ENCODE results near the gene SMIM38.

The SMIM38 gene

DNA sequence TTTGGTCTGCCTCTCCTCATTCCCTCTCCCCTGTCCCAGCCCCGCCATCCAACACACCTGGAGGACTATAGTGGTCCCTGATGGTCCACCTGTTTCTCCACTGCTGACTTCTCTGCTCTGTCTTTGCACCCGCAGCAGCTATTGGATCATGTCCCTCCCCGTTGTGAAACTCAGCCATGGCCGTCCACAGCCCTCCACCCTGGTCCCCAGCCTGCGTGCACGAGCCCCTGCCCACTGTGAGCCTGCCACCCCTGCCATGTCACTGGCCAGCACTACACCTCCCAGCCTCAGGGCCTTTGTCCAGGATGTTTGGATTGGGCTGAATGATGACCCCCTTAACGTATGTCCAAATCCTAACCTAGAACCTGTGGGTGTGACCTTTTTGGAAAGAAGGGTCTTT, 47.7 kb upstream of the SMIM38 start:
- Histone ChIP-seq H3K27me3 (ENCODE audit: insufficient read depth, low read length, poor library complexity) (no peaks in the 10 kb centered on the region), H3K36me3 (ENCODE audit: insufficient read depth, low read length) (no peaks in the 10 kb centered on the region), H3K4me3 (ENCODE audit: low read depth in 1 of 2, low read length in 2 of 2) (no peak overlapping the region), H3K9me3 (ENCODE audit: insufficient read depth, low read length, severe bottlenecking) (no peaks in the 10 kb centered on the region), H3K9ac (ENCODE audit: low read depth, low read length) (no peak overlapping the region), H4K20me1 (ENCODE audit: insufficient read depth, low read length) (peaks cover 5% of the 10 kb centered on the region), H3K79me2 (ENCODE audit: insufficient read depth, low read length) (no peaks in the 10 kb centered on the region), H2AFZ (ENCODE audit: low read depth, low read length) (no peak overlapping the region), H3K27ac (ENCODE audit: low read length) (no peak overlapping the region), H3K4me1 (ENCODE audit: insufficient read depth, low read length) (no peaks in the 10 kb centered on the region), H3K4me2 (ENCODE audit: insufficient read depth, low read length) (no peak overlapping the region)
- DNase-seq: no peak
- no peak for TF ChIP-seq EZH2 (IDR thresholded peaks at IDR 0.05; ENCODE audit: borderline replicate concordance, low read depth, low read length, severe bottlenecking)
- TF ChIP-seq, protein P1, sequence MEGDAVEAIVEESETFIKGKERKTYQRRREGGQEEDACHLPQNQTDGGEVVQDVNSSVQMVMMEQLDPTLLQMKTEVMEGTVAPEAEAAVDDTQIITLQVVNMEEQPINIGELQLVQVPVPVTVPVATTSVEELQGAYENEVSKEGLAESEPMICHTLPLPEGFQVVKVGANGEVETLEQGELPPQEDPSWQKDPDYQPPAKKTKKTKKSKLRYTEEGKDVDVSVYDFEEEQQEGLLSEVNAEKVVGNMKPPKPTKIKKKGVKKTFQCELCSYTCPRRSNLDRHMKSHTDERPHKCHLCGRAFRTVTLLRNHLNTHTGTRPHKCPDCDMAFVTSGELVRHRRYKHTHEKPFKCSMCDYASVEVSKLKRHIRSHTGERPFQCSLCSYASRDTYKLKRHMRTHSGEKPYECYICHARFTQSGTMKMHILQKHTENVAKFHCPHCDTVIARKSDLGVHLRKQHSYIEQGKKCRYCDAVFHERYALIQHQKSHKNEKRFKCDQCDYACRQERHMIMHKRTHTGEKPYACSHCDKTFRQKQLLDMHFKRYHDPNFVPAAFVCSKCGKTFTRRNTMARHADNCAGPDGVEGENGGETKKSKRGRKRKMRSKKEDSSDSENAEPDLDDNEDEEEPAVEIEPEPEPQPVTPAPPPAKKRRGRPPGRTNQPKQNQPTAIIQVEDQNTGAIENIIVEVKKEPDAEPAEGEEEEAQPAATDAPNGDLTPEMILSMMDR (IDR thresholded peaks at IDR 0.05; ENCODE audit: borderline replicate concordance, extremely low read depth, low read length, poor library complexity, severe bottlenecking): no peak
- no peak for ATAC-seq (ENCODE audit: insufficient read depth, low read depth)

DNA sequence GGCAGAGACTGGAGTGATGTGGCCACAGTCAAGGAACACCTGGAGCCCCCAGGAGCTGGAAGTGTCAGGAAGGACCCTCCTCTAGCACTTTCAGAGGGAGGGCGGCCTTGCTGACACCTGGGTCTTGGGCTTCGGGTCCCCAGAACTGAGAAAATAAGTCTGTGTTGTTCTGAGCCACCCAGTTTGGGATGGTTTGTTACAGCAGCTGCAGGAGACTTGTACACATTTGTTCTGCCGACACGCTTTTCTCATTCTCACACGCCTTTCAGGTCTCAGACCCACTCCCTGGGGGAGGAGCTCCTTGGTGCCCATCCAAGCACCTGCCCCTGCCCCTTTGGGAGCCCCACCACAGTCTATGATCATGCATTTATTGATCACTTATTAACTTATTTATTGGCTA, 47.2 kb upstream of the SMIM38 start:
- H3K27me3 ChIP-seq (ENCODE audit: insufficient read depth, low read length, poor library complexity): no peaks in the 10 kb centered on the region
- no peaks in the 10 kb centered on the region for H3K4me1 ChIP-seq (ENCODE audit: insufficient read depth, low read length)
- H2AFZ ChIP-seq (ENCODE audit: low read depth, low read length): no peak overlapping the region
- no peak overlapping the region for H3K27ac ChIP-seq (ENCODE audit: low read length)
- TF ChIP-seq, protein P1 (IDR thresholded peaks at IDR 0.05; ENCODE audit: borderline replicate concordance, extremely low read depth, low read length, poor library complexity, severe bottlenecking): no peak
- TF ChIP-seq EZH2 (IDR thresholded peaks at IDR 0.05; ENCODE audit: borderline replicate concordance, low read depth, low read length, severe bottlenecking): no peak
- H3K4me3 ChIP-seq (ENCODE audit: low read depth in 1 of 2, low read length in 2 of 2): no peak overlapping the region
- ATAC-seq (ENCODE audit: insufficient read depth, low read depth) (no peak), DNase-seq (no peak)
- H3K9me3 ChIP-seq (ENCODE audit: insufficient read depth, low read length, severe bottlenecking): no peaks in the 10 kb centered on the region
- H3K79me2 ChIP-seq (ENCODE audit: insufficient read depth, low read length): no peaks in the 10 kb centered on the region
- no peak overlapping the region for H3K4me2 ChIP-seq (ENCODE audit: insufficient read depth, low read length)
- H4K20me1 ChIP-seq (ENCODE audit: insufficient read depth, low read length): peaks cover 5% of the 10 kb centered on the region
- H3K36me3 ChIP-seq (ENCODE audit: insufficient read depth, low read length): no peaks in the 10 kb centered on the region
- no peak overlapping the region for H3K9ac ChIP-seq (ENCODE audit: low read depth, low read length)

DNA sequence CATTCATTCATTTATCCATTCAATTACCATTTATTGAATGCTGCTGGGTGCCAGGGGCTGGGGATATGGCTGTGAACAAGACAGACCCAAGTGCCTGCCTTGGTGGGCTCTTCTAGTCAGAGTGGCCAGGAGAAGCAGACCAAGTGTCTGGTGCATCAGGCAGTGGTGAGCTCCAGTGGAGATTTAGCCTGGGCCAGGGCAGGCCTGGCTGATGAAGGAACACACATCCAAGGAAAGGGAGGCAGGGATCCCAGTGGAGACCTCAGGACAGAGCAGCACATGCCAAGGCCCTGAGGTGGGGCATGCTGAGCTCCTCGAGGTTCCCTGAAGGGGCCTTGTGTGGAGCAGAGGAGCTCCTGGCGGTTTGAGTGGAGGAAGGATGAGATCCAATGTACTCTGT, 46.6 kb upstream of the SMIM38 start:
- Histone ChIP-seq H3K9me3 (ENCODE audit: insufficient read depth, low read length, severe bottlenecking) (no peaks in the 10 kb centered on the region), H3K36me3 (ENCODE audit: insufficient read depth, low read length) (no peaks in the 10 kb centered on the region), H4K20me1 (ENCODE audit: insufficient read depth, low read length) (peaks cover 5% of the 10 kb centered on the region), H3K27ac (ENCODE audit: low read length) (no peak overlapping the region), H3K9ac (ENCODE audit: low read depth, low read length) (no peak overlapping the region), H3K4me2 (ENCODE audit: insufficient read depth, low read length) (no peak overlapping the region), H3K4me1 (ENCODE audit: insufficient read depth, low read length) (no peaks in the 10 kb centered on the region), H3K27me3 (ENCODE audit: insufficient read depth, low read length, poor library complexity) (no peaks in the 10 kb centered on the region), H3K4me3 (ENCODE audit: low read depth in 1 of 2, low read length in 2 of 2) (no peak overlapping the region), H2AFZ (ENCODE audit: low read depth, low read length) (no peak overlapping the region), H3K79me2 (ENCODE audit: insufficient read depth, low read length) (no peaks in the 10 kb centered on the region)
- no peak for DNase-seq
- no peak for ATAC-seq (ENCODE audit: insufficient read depth, low read depth)
- no peak for TF ChIP-seq EZH2 (IDR thresholded peaks at IDR 0.05; ENCODE audit: borderline replicate concordance, low read depth, low read length, severe bottlenecking)
- TF ChIP-seq, protein P1 (IDR thresholded peaks at IDR 0.05; ENCODE audit: borderline replicate concordance, extremely low read depth, low read length, poor library complexity, severe bottlenecking): no peak

DNA sequence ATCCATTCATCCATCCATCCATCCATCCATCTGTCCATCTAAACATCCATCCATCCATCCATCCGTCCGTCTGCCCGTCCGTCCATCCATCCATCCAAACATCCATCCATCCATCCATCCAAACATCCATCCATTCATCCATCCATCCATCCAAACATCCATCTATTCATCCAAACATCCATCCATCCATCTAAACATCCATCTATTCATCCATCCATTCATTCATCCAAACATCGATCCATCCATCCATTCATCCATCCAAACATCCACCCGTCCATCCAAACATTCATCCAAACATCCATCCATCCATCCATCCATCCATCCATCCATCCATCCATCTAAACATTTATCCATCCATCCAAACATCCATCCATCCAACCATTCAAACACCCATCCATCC, 45.3 kb upstream of the SMIM38 start:
- Histone ChIP-seq H3K36me3 (ENCODE audit: insufficient read depth, low read length) (no peaks in the 10 kb centered on the region), H3K27ac (ENCODE audit: low read length) (no peak overlapping the region), H2AFZ (ENCODE audit: low read depth, low read length) (no peak overlapping the region), H3K9me3 (ENCODE audit: insufficient read depth, low read length, severe bottlenecking) (no peaks in the 10 kb centered on the region), H3K4me2 (ENCODE audit: insufficient read depth, low read length) (no peak overlapping the region), H4K20me1 (ENCODE audit: insufficient read depth, low read length) (peaks cover 8% of the 10 kb centered on the region), H3K79me2 (ENCODE audit: insufficient read depth, low read length) (no peaks in the 10 kb centered on the region), H3K4me3 (ENCODE audit: low read depth in 1 of 2, low read length in 2 of 2) (no peak overlapping the region), H3K4me1 (ENCODE audit: insufficient read depth, low read length) (no peaks in the 10 kb centered on the region), H3K9ac (ENCODE audit: low read depth, low read length) (no peak overlapping the region), H3K27me3 (ENCODE audit: insufficient read depth, low read length, poor library complexity) (no peaks in the 10 kb centered on the region)
- DNase-seq (no peak), ATAC-seq (ENCODE audit: insufficient read depth, low read depth) (no peak)
- TF ChIP-seq, protein P1 (IDR thresholded peaks at IDR 0.05; ENCODE audit: borderline replicate concordance, extremely low read depth, low read length, poor library complexity, severe bottlenecking): no peak
- TF ChIP-seq EZH2 (IDR thresholded peaks at IDR 0.05; ENCODE audit: borderline replicate concordance, low read depth, low read length, severe bottlenecking): no peak

Data from DND-41 (cell line).